ENCODE data around the gene PPP2R5B. TPM values are rescaled to one million over a fixed set of nuclear protein-coding genes. Genes with fewer than 3 reads are reported as not detected.
A peak's percentile ranks its signal among the peaks of the same experiment; 100 is the strongest.

PPP2R5B gene
- total RNA-seq, 1 experiment from 2014 or later: 7.4 TPM

DNA sequence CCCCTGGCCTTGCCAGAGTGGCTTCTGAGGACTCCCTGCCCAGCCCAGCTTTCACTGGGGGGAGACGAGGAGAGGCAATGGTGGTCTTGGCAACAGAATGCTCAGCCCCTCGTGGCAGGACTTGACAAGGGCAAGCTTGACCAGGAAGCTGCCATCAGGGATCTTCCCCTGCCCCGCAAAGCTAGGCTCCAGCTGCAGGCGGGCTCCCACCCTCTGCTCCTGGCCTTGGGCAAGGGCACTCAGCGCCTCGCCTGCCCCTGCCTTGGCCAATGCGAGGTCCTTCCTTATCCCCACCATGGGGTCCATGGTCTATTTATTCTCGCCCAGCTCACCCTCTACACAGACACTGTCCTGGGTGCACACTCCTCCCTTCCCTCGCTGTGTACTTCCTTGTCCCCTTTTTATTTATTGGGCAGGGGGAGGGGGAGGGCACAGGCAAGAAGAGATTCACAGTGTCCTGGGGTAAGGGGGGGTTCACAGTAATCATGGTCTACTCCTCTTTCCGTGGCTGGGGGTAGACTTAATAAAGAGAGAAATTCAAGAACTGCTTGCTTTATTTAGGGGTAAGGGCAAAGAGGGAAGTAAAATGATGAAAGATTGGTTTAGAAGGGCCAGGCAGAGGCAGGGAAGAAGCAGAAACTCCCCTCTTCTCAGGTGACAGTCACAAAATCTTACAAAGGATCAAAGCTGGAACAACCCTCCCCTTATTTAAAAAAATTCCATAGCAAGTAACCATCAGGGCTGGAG is 9.6 kb downstream of the PPP2R5B start:
- Mint-ChIP-seq H3K36me3 (ENCODE audit: insufficient read depth, unreplicated experiment) (peaks cover 11% of the 10 kb centered on the region), H3K4me1 (ENCODE audit: low read depth, unreplicated experiment) (peaks cover 20% of the 10 kb centered on the region), H3K27ac (ENCODE audit: unreplicated experiment) (peak overlapping the region; percentile 23), H3K27me3 (ENCODE audit: insufficient read depth, unreplicated experiment) (peaks cover 2% of the 10 kb centered on the region), H3K9me3 (ENCODE audit: unreplicated experiment) (no peaks in the 10 kb centered on the region), H3K4me3 (ENCODE audit: unreplicated experiment) (no peak overlapping the region)
- intact Hi-C loops (cut with micrococcal nuclease; ENCODE audit: unreplicated experiment): no loop called here
- POLR2A ChIA-PET: interaction anchor here (1.2 kb wide), 1 partner anchor 155 kb away, joined by 5 read pairs; the partner anchor contains the start of gene SF1
- Histone ChIP-seq H3K27me3 (replicated peaks; ENCODE audit: control insufficient read depth, insufficient read depth, low read length) (no peaks in the 10 kb centered on the region), H3K9me3 (no peaks in the 10 kb centered on the region), H3K4me1 (peaks cover 19% of the 10 kb centered on the region), H3K36me3 (ENCODE audit: control insufficient read depth, insufficient read depth, low read length) (no peaks in the 10 kb centered on the region), H3K4me3 (ENCODE audit: low read depth, low read length) (no peak overlapping the region)
- CTCF ChIA-PET: no interaction called here
- no peak for DNase-seq
- BruUV-seq (replicated peaks): no TSS peak
- no peak for TF ChIP-seq CTCF (IDR thresholded peaks at IDR 0.05; ENCODE audit: insufficient read depth in 1 of 2, low read depth in 1 of 2, low read length in 1 of 2, severe bottlenecking in 1 of 2, unreplicated experiment in 1 of 2)

DNA sequence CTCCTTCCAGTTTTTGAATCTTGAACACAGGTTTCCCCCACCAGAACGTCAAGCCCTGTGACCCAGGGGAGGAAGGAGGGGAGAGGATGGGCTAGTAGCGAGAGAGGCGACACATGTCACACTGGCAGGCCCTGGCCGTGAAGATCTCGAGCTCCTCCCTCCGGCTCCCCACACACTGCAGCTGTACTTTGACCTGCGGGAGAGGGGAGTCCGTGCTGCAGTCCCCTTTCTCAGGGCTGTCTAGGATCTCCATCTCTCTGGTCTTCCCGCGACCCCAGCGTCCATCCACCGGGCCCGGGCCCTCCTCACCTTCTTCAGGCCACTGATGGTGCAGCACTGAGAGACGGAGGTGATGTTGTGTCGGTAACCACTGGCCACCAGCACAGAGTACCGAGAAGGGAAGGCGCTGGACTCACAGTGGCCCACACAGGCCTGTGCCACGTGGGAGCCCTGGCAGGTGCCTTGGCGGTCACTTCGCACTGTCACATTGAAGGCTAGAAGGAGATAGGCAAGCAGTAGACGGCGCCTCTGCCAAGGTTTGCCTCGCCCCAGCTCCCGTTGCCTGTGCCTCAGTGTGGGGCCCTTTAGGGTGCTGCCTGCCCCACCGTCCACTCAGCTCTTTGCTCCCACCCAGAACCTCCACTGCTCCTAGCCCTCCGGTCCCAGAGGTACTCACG is 10.3 kb downstream of the PPP2R5B start:
- no peaks in the 10 kb centered on the region for H3K9me3 ChIP-seq
- Mint-ChIP-seq H3K27ac (ENCODE audit: unreplicated experiment) (peak overlapping the region; percentile 23), H3K9me3 (ENCODE audit: unreplicated experiment) (no peaks in the 10 kb centered on the region), H3K36me3 (ENCODE audit: insufficient read depth, unreplicated experiment) (peaks cover 11% of the 10 kb centered on the region), H3K4me1 (ENCODE audit: low read depth, unreplicated experiment) (peaks cover 20% of the 10 kb centered on the region), H3K27me3 (ENCODE audit: insufficient read depth, unreplicated experiment) (peaks cover 2% of the 10 kb centered on the region), H3K4me3 (ENCODE audit: unreplicated experiment) (no peak overlapping the region)
- intact Hi-C loops (cut with micrococcal nuclease; ENCODE audit: unreplicated experiment): no loop called here
- CTCF ChIA-PET: interaction anchor here (0.9 kb wide), 1 partner anchor 17 kb away, joined by 3 read pairs; no protein-coding TSS in a partner anchor
- no peak for DNase-seq
- H3K36me3 ChIP-seq (ENCODE audit: control insufficient read depth, insufficient read depth, low read length): no peaks in the 10 kb centered on the region
- POLR2A ChIA-PET: interaction anchor here (0.6 to 1.2 kb wide), 2 partner anchors 16 to 156 kb away, joined by 4 to 5 read pairs; partner anchors contain the start of gene SF1
- H3K4me1 ChIP-seq: peaks cover 19% of the 10 kb centered on the region
- no TSS peak for BruUV-seq (replicated peaks)
- no peak overlapping the region for H3K4me3 ChIP-seq (ENCODE audit: low read depth, low read length)
- no peak for TF ChIP-seq CTCF (IDR thresholded peaks at IDR 0.05; ENCODE audit: insufficient read depth in 1 of 2, low read depth in 1 of 2, low read length in 1 of 2, severe bottlenecking in 1 of 2, unreplicated experiment in 1 of 2)
- no peaks in the 10 kb centered on the region for H3K27me3 ChIP-seq (replicated peaks; ENCODE audit: control insufficient read depth, insufficient read depth, low read length)

GRCh38 chr11:64935359-64936081 is 11.0 kb downstream of the PPP2R5B start, which contains the start of gene GPHA2:
TSS of gene GPHA2 (minus strand) at chr11:64935893. CDS start at chr11:64935460, 433 bp downstream.
- intact Hi-C loops (cut with micrococcal nuclease; ENCODE audit: unreplicated experiment): no loop called here
- peaks cover 2% of the 10 kb centered on the region for H3K27me3 Mint-ChIP-seq (ENCODE audit: insufficient read depth, unreplicated experiment)
- no peaks in the 10 kb centered on the region for H3K36me3 ChIP-seq (ENCODE audit: control insufficient read depth, insufficient read depth, low read length)
- H3K27me3 ChIP-seq (replicated peaks; ENCODE audit: control insufficient read depth, insufficient read depth, low read length): no peaks in the 10 kb centered on the region
- H3K4me1 ChIP-seq: peaks cover 19% of the 10 kb centered on the region
- H3K9me3 ChIP-seq: no peaks in the 10 kb centered on the region
- no TSS peak for BruUV-seq (replicated peaks)
- H3K36me3 Mint-ChIP-seq (ENCODE audit: insufficient read depth, unreplicated experiment): peaks cover 7% of the 10 kb centered on the region
- H3K4me3 Mint-ChIP-seq (ENCODE audit: unreplicated experiment): no peak within 1 kb of the TSS
- ChIA-PET CTCF (interaction anchor here (0.9 kb wide), 1 partner anchor 18 kb away, joined by 3 read pairs; no protein-coding TSS in a partner anchor), POLR2A (interaction anchor here (0.6 to 0.7 kb wide), 3 partner anchors 11 to 17 kb away, joined by 3 to 4 read pairs (median 3); partner anchors contain the start of gene PPP2R5B)
- no peak for TF ChIP-seq CTCF (IDR thresholded peaks at IDR 0.05; ENCODE audit: insufficient read depth in 1 of 2, low read depth in 1 of 2, low read length in 1 of 2, severe bottlenecking in 1 of 2, unreplicated experiment in 1 of 2)
- H3K9me3 Mint-ChIP-seq (ENCODE audit: unreplicated experiment): no peaks in the 10 kb centered on the region
- peak in 1 of 2 experiments; percentile 36 for DNase-seq
- H3K4me3 ChIP-seq (ENCODE audit: low read depth, low read length): no peak within 1 kb of the TSS
- peak within 1 kb of the TSS; percentile 23 for H3K27ac Mint-ChIP-seq (ENCODE audit: unreplicated experiment)
- H3K4me1 Mint-ChIP-seq (ENCODE audit: low read depth, unreplicated experiment): peaks cover 20% of the 10 kb centered on the region

Data from Caco-2 (cell line).